HUES64 (cell line): Measurements from ENCODE around the gene SPACA4.

ENCODE experiments used
- H3K27ac ChIP-seq: 2 replicates; pipeline ENCODE4 v1.7.0; 2013; ENCODE audit warnings: low read depth, low read length, inconsistent platforms
- H3K27me3 ChIP-seq: 2 replicates; pipeline ENCODE4 v1.6.1; 2013; ENCODE audit warnings: mild to moderate bottlenecking, low read length; ENCODE audit not compliant: insufficient read depth
- H3K36me3 ChIP-seq: 2 replicates; pipeline ENCODE4 v1.6.1; 2013; ENCODE audit warnings: mild to moderate bottlenecking, low read length; ENCODE audit not compliant: insufficient read depth
- H3K4me1 ChIP-seq: 2 replicates; pipeline ENCODE4 v1.6.1; 2013; ENCODE audit warnings: mild to moderate bottlenecking, low read length, moderate library complexity; ENCODE audit not compliant: insufficient read depth
- H3K4me3 ChIP-seq: 2 replicates; pipeline ENCODE4 v1.5.1; 2013; ENCODE audit warnings: mild to moderate bottlenecking, low read length, moderate library complexity
- H3K9ac ChIP-seq: 2 replicates; pipeline ENCODE4 v1.6.1; 2013; ENCODE audit warnings: mild to moderate bottlenecking, low read depth, low read length
- H3K9me3 ChIP-seq: 2 replicates; pipeline ENCODE4 v1.6.1; 2013; ENCODE audit warnings: low read depth, low read length; ENCODE audit not compliant: insufficient read depth
- WGBS: fragments of 150-250, 120-280 bp; methylation state at CpG from one replicate; pipeline ENCODE4 v1.1.7; 2013; ENCODE audit warnings: missing lambda C conversion rate; 5-methylcytosine and 5-hydroxymethylcytosine counted together

The SPACA4 gene

GRCh38 chr19:48635966-48636858 lies 29.7 kb downstream of the SPACA4 start:
- H3K27ac ChIP-seq: no peak overlapping the region; the same call in 1 of the 2 replicates
- peaks cover 15% of the 10 kb centered on the region for H3K27me3 ChIP-seq
- peak overlapping the region; percentile 36 for H3K9ac ChIP-seq
- H3K4me3 ChIP-seq: peak overlapping the region; percentile 80
- peaks cover 16% of the 10 kb centered on the region for H3K4me1 ChIP-seq
- H3K9me3 ChIP-seq: no peaks in the 10 kb centered on the region
- WGBS: 5% methylated on average over 34 of the region's 35 CpGs
- 0 out of 2 replicates have a peak, but pooled peaks cover 2% of the 10 kb centered on the region for H3K36me3 ChIP-seq

DNA sequence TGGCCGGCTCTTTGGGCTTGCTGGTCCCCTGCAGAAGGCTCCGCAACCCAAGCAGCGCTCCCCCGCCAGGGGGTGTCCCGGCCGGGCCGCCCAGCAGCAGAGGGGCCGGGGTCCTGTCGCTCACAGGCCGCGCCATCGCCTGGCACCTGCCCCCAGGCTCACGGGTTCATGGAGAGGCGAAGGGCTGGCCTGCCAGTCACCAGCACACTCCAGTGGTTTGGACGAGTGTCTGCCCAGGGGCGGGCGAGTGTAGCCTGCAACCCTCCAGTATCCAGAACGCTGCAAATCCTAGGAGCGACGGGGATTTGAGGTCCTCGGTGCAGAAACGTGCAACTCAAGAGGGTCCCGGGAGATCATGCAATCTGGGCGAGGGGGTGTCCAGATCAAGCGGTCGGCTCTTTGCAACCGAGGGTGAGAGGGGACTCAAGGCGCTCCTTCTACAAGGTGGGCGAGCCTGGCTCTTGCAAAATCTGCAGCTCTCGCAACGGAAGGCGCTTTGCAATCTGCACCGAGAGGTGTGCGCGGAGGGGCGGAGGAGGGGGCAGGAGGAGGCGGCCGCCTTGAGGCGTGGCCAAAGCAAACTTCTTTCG lies 30.4 kb downstream of the SPACA4 start, which contains the start of gene DBP:
Gene DBP, minus strand, starts transcription at position 521 of the 590 bp plus-strand sequence. Its CDS starts 385 bp downstream, at position 136.
- Histone ChIP-seq H3K9ac (peak within 1 kb of the TSS; percentile 71), H3K27me3 (peaks cover 15% of the 10 kb centered on the region), H3K27ac (peak within 1 kb of the TSS; percentile 90), H3K4me1 (peaks cover 16% of the 10 kb centered on the region), H3K9me3 (no peaks in the 10 kb centered on the region), H3K36me3 (0 out of 2 replicates have a peak, but pooled peaks cover 2% of the 10 kb centered on the region), H3K4me3 (peak within 1 kb of the TSS; percentile 80)
- WGBS: 1% methylated on average over 40 of the region's 40 CpGs

DNA sequence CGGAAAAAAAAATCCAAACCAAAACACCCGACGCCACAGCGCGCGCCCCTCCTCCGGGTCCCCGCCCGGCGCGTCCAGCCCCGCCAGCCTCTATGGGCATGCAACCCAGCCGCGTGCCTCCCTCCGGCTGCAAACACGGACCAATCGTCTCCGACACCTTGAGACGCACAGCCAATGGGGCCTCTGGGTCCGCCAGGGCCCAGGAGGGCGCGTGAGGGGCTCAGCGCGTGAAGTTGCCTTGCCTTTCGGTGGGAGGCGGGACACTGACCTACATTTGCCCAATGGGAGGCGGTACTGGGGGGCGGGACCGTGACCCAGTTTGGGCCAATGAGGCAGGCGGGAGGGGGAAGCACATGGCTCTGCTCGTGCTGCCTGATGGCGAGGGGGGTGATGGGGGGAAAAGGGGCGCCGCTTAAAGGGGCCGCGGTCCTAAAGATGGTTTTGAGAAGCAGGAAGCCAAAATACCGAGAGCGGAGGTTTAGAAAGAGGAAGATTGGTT lies 31.0 kb downstream of the SPACA4 start:
- Histone ChIP-seq H3K4me3 (peak overlapping the region; percentile 80), H3K27me3 (peaks cover 15% of the 10 kb centered on the region), H3K36me3 (0 out of 2 replicates have a peak, but pooled peaks cover 2% of the 10 kb centered on the region), H3K27ac (peak overlapping the region; percentile 90), H3K4me1 (peaks cover 16% of the 10 kb centered on the region), H3K9me3 (no peaks in the 10 kb centered on the region), H3K9ac (peak overlapping the region; percentile 71)
- WGBS: under 1% methylated on average over 38 of the region's 38 CpGs

GRCh38 chr19:48637948-48638830 lies 31.6 kb downstream of the SPACA4 start:
- whole genome bisulfite sequencing: 14% methylated on average over 29 of the region's 29 CpGs
- Histone ChIP-seq H3K27ac (peak overlapping the region; percentile 90), H3K9ac (peak overlapping the region; percentile 71), H3K27me3 (peaks cover 15% of the 10 kb centered on the region), H3K4me3 (peak overlapping the region; percentile 53), H3K9me3 (no peaks in the 10 kb centered on the region), H3K4me1 (peaks cover 16% of the 10 kb centered on the region), H3K36me3 (no peaks in the 10 kb centered on the region)

DNA sequence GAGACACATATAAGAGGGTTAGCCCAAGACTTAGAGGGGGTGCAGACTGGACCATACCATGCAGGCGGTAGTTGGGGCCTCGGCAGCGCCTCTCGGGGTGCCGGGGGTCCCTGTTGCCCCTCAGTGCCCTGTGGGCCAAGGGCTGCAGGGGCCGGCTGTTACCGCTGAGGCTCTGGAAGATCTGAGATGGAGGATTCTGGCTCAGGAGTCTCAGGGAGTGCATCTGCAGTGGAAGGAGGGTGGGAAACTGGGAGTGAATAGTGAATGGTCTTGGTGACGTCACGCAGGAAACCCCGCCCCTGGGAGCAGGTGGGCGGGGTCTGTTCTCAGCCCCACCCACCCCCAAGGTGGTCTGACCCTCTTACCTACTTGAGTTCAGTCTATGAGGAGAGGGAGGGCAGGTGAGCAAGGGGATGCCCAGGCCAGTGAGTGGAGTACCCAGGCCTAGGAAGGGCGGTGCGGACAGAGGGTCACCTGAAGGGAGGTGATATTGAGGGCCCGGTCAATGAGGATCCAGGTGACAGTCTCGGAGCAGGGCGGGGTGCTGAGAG lies 32.4 kb downstream of the SPACA4 start:
- no peak overlapping the region for H3K9ac ChIP-seq
- H3K27ac ChIP-seq: peak overlapping the region; percentile 90; the same call in 1 of the 2 replicates
- 88% methylated on average over 15 of the region's 16 CpGs for WGBS
- no peaks in the 10 kb centered on the region for H3K9me3 ChIP-seq
- peaks cover 14% of the 10 kb centered on the region for H3K4me1 ChIP-seq
- H3K4me3 ChIP-seq: peak overlapping the region; percentile 29; the same call in 1 of the 2 replicates
- H3K36me3 ChIP-seq: no peaks in the 10 kb centered on the region
- H3K27me3 ChIP-seq: peaks cover 15% of the 10 kb centered on the region

GRCh38 chr19:48639483-48640375 lies 33.2 kb downstream of the SPACA4 start:
- no peak overlapping the region for H3K4me3 ChIP-seq
- H3K9ac ChIP-seq: no peak overlapping the region
- H3K27ac ChIP-seq: peak overlapping the region; percentile 48; the same call in 1 of the 2 replicates
- H3K36me3 ChIP-seq: no peaks in the 10 kb centered on the region
- H3K27me3 ChIP-seq: peaks cover 15% of the 10 kb centered on the region
- WGBS: 87% methylated on average over 31 of the region's 33 CpGs
- H3K4me1 ChIP-seq: peaks cover 17% of the 10 kb centered on the region
- no peaks in the 10 kb centered on the region for H3K9me3 ChIP-seq

GRCh38 chr19:48641850-48642249 lies 35.3 kb downstream of the SPACA4 start:
- WGBS: 90% methylated on average over 1 of the region's 2 CpGs
- Histone ChIP-seq H3K9me3 (no peaks in the 10 kb centered on the region), H3K4me1 (peaks cover 17% of the 10 kb centered on the region), H3K4me3 (no peak overlapping the region), H3K9ac (no peak overlapping the region), H3K27ac (no peak overlapping the region), H3K27me3 (peaks cover 2% of the 10 kb centered on the region; the same call in 1 of the 2 replicates), H3K36me3 (no peaks in the 10 kb centered on the region)

DNA sequence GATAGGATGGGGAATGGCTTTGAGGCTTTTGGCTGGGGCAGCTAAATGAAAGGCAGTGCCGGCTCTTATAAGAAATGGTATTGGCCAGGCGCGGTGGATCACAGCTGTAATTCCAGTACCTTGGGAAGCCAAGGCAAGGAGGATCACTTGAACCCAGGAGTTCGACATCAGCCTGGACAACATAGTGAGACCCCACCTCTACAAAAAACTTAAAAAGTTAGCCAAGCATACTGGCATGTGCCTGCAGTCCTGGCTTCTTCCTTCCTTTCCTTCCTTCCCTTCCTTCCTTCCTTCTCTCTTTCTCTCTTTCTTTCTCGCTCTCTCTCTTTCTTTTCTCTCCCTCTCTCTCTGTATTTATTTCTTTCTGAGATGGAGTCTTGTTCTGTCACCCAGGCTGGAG lies 36.3 kb downstream of the SPACA4 start:
- H3K27ac ChIP-seq: no peak overlapping the region
- no peaks in the 10 kb centered on the region for H3K27me3 ChIP-seq
- H3K4me3 ChIP-seq: no peak overlapping the region
- WGBS: 91% methylated on average over 5 of the region's 5 CpGs
- peaks cover 17% of the 10 kb centered on the region for H3K4me1 ChIP-seq
- H3K9ac ChIP-seq: no peak overlapping the region
- H3K36me3 ChIP-seq: no peaks in the 10 kb centered on the region
- H3K9me3 ChIP-seq: no peaks in the 10 kb centered on the region

- H3K36me3 ChIP-seq: no peaks in the 10 kb centered on the region
- peak overlapping the region; percentile 67 for H3K4me3 ChIP-seq
- H3K9ac ChIP-seq: 0 out of 2 replicates have a peak overlapping the region, but pooled peaks have one; percentile 14
- WGBS: 77% methylated on average over 2 of the region's 4 CpGs
- peak overlapping the region; percentile 96; the same call in 1 of the 2 replicates for H3K27ac ChIP-seq
- H3K4me1 ChIP-seq: peaks cover 11% of the 10 kb centered on the region; the same call in 1 of the 2 replicates
- H3K9me3 ChIP-seq: no peaks in the 10 kb centered on the region
- no peaks in the 10 kb centered on the region for H3K27me3 ChIP-seq
Measured at GRCh38 chr19:48644355-48644754, 37.8 kb downstream of the SPACA4 start.
